GM08714 (cell line): ENCODE measurements around the gene ASIC3.
A peak's percentile ranks its signal among the peaks of the same experiment; 100 is the strongest.

Experiments
- H3K4me3 ChIP-seq: fragments of 200-500 bp; sonication (Bioruptor generic); 2 replicates; pipeline ENCODE4 v1.5.1; 2014; ENCODE audit warnings: mild to moderate bottlenecking, low read length, inconsistent platforms
- ZNF274 ChIP-seq: IDR thresholded peaks from 2 replicates; pipeline ENCODE4 v1.6.1; 2012; ENCODE audit warnings: mild to moderate bottlenecking, low read depth, low read length

ASIC3 gene

GRCh38 chr7:151047976-151048815, at the start of gene ASIC3:
Gene ASIC3, plus strand, starts transcription at chr7:151048531. Its CDS starts 355 bp downstream, at chr7:151048886.
- no peak for TF ChIP-seq ZNF274
- no peak within 1 kb of the TSS for H3K4me3 ChIP-seq

DNA sequence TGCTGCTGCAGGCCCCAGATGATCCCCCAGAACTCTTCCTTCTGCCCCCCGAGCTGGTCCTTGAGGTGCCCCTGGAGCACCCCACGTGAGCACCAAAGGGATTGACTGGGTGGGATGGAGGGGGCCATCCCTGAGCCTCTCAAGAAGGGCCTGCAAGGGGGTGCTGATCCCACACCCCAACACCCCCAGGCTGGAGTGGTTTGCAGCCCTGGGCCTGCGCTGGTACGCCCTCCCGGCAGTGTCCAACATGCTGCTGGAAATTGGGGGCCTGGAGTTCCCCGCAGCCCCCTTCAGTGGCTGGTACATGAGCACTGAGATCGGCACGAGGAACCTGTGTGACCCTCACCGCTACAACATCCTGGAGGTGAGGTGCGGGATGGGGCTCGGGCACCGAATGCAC, 49.3 kb upstream of the ASIC3 start:
- no peak overlapping the region for H3K4me3 ChIP-seq
- TF ChIP-seq ZNF274, result no peak

DNA sequence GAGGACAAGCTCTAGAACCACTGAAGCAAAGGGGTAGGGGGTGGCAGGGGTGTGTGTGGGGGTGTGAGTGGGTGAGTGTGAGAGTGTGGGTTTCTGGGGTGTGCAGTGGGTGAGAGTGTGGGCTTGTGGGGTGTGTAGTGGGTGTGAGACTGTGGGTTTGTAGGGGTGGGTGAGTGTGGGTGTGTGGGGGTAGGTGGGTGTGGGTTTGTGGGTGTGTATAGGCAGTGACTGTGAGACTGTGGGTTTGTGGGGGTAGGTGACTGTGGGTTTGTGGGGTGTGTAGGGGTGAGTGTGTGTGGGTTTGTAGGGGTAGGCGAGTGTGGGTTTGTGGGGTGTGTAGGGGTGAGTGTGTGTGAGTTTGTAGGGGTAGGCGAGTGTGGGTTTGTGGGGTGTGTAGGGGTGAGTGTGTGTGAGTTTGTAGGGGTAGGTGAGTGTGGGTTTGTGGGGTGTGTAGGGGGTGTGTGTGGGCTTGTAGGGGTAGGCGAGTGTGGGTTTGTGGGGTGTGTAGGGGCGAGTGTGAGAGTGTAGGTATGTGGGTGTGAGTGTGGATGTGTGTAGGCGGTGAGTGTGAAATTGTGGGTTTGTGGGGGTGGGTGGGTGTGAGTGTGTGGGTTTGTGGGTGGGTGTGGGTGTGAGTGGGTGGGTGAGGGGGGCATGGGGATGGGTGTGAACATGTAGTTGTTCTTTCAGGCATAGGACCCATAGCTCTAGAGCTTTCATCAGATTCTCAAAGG, 48.7 kb upstream of the ASIC3 start:
- H3K4me3 ChIP-seq, result no peak overlapping the region
- TF ChIP-seq ZNF274, result no peak

- TF ChIP-seq ZNF274, result no peak
- no peak overlapping the region for H3K4me3 ChIP-seq
Observed at GRCh38 chr7:151000897-151001495, 47.3 kb upstream of the ASIC3 start.

- no peak overlapping the region for H3K4me3 ChIP-seq
- no peak for TF ChIP-seq ZNF274
Observed at GRCh38 chr7:151001546-151001945, 46.8 kb upstream of the ASIC3 start.

DNA sequence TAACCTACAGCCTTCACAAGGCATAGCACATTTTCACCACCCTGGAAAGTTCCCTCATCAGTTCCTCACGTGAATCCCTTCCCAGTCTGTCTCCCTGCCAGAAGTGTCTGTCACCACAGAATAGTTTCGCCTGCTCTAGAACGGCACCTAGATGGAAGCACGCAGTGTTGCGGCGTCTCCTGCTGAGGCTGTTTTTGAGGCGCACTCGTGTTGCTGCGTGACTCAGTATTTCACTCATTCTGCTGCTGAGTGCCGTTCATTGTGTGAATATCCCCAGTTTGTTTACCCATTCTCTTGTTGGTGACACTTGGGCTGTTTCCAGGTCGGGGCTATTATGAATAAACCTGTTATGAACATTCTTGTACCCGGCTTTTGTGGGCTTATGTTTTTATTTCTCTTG, 44.8 kb upstream of the ASIC3 start:
- H3K4me3 ChIP-seq, result no peak overlapping the region
- TF ChIP-seq ZNF274, result no peak

DNA sequence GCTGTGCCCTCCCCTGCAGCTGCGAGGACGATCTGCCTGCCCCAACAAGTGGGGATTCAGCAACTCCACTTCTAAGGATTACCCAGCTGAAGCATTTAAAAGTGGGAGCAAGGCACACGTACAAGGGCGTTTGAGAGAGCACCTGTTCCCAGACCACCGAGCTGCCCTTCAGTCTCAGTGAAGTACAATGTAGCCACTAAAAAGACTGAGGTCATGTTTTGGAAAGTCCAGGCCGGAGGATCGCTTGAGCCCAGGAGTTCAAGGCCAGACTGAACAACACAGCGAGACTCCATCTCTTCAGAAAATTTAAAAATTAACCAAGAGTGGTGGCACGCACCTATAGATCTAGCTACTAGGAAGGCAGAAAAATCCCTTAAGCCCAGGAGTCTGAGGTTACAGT, 42.8 kb upstream of the ASIC3 start:
- TF ChIP-seq ZNF274, result no peak
- H3K4me3 ChIP-seq, result no peak overlapping the region

DNA sequence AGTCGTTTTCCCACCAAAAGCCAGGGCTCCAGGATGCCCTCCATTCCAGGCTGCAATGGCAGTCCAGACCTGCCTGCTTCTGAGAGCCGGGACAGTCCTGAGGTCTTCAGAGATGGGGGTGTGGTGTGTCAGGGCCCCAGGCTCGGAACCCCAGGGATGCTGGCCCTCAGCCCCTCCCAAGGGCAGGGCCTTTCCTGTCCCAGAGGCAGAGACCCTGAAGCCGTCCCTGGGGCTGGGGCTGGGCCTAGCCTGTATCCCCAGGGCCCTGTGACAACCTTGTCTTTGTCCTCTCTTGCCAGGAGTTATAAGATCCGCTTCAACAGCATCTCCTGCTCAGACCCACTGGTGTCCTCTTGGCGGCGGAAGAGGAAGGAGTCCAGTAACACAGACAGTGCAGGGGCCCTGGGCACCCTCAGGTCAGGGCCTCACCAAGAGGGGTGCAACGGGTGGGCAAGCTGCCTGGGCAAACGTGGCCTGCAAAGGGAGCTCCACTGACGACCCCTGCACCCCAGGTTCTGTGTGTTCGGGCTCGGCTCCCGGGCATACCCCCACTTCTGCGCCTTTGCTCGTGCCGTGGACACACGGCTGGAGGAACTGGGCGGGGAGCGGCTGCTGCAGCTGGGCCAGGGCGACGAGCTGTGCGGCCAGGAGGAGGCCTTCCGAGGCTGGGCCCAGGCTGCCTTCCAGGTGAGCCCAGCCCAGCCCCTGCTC, 41.6 kb upstream of the ASIC3 start:
- TF ChIP-seq ZNF274, result no peak
- no peak overlapping the region for H3K4me3 ChIP-seq

DNA sequence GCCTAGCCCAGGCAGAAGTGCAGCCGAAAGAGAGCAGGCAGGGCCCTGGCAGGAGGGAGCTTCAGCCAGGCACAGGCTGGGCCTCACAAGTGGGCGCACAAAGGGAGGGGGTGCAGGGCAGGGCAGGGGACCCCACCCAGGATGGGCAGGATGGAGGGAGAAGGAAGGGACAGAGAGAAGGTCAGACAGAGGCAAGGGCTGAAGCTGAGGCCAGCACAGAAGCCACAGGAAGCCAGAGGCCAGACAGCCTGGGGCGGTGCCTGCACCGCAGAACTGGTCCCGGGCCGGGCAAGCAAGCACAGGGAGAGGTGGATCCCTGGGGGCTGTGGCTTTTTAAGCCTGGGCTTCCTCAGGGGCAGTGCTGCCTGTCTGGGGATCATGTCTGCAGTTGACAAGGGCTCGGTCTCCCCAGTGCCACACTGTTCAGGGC, 40.8 kb upstream of the ASIC3 start:
- H3K4me3 ChIP-seq, result no peak overlapping the region
- TF ChIP-seq ZNF274, result no peak

GRCh38 chr7:151008143-151008510, 40.2 kb upstream of the ASIC3 start:
- TF ChIP-seq ZNF274, result no peak
- peak overlapping the region; percentile 20; the same call in 1 of the 2 replicates for H3K4me3 ChIP-seq

DNA sequence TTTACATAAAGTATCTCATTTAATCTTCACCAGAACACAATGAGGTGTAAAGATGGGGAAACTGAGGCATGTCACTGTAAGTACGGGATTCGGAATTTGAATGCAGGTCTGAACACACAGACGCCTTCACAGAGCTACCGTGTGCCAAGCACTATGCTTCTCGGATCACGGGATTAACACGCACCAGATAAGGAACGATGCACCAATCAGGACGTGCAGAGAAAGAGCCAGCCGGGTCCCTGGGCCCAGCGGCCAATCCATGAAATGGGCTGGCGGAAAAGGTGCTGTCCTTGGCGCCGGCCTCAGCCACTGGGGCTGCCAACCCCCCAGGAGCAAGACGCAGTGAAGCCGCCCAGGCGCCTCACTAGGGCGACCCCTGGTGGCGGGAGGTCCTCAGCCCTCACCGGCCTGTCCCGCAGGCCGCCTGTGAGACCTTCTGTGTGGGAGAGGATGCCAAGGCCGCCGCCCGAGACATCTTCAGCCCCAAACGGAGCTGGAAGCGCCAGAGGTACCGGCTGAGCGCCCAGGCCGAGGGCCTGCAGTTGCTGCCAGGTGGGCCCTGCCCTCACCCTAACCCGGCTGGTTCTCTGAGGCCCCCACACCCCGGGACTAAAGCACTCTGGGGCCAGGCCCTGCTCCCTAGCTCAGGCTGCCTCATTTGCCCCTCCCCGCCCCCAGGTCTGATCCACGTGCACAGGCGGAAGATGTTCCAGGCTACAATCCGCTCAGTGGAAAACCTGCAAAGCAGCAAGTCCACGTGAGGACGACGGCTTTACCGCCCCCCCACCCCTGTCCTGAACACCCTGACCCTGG, 39.6 kb upstream of the ASIC3 start:
- TF ChIP-seq ZNF274, result no peak
- peak overlapping the region; percentile 20; the same call in 1 of the 2 replicates for H3K4me3 ChIP-seq

GRCh38 chr7:151009327-151010036, 38.8 kb upstream of the ASIC3 start:
- TF ChIP-seq ZNF274, result no peak
- H3K4me3 ChIP-seq, result no peak overlapping the region

DNA sequence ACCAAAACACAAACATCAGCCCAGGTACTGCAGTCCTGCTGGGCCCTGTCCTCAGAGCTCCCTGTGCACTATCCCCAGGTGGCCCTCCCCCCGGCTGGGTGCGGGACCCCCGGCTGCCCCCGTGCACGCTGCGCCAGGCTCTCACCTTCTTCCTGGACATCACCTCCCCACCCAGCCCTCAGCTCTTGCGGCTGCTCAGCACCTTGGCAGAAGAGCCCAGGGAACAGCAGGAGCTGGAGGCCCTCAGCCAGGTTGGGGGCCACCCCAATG, 38.4 kb upstream of the ASIC3 start:
- no peak overlapping the region for H3K4me3 ChIP-seq
- no peak for TF ChIP-seq ZNF274
